ENCODE measurements around the gene PCK2.
"Not testable (repeated sequence)": the region's sequence is repeated elsewhere in the genome, so short reads cannot be mapped to it uniquely, and the experiment has no call there.

PCK2 gene

DNA sequence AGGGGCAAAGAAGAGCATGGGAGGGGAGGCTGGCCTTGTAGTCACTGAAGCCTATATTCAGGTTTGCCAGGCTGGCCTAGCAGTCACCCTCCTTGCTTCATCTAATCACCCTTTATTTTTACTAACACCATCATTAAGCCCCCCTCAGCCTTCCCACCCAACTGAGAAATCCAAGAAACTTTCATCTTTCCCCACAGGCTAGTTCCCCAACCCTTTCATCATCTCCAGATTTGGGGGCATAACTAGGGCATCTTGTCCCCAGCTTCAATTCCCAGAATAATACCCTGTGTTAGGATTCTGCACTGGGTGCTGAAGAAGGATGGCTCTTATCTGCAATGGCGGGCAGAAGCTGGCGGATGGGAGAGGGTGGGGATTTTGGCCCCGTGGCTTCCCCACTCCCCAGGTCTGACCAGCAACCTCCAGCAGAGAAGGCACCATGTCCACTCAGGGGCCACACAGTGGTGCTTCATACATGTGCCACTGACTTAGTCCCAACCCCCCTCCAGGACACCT is 6.9 kb downstream of the PCK2 start:
- TF ChIP-seq, protein P1, sequence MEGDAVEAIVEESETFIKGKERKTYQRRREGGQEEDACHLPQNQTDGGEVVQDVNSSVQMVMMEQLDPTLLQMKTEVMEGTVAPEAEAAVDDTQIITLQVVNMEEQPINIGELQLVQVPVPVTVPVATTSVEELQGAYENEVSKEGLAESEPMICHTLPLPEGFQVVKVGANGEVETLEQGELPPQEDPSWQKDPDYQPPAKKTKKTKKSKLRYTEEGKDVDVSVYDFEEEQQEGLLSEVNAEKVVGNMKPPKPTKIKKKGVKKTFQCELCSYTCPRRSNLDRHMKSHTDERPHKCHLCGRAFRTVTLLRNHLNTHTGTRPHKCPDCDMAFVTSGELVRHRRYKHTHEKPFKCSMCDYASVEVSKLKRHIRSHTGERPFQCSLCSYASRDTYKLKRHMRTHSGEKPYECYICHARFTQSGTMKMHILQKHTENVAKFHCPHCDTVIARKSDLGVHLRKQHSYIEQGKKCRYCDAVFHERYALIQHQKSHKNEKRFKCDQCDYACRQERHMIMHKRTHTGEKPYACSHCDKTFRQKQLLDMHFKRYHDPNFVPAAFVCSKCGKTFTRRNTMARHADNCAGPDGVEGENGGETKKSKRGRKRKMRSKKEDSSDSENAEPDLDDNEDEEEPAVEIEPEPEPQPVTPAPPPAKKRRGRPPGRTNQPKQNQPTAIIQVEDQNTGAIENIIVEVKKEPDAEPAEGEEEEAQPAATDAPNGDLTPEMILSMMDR (IDR thresholded peaks at IDR 0.05; ENCODE audit: low read depth, low read length): no peak
- DNase-seq (ENCODE audit: extremely low read depth, low read depth): no peak

DNA sequence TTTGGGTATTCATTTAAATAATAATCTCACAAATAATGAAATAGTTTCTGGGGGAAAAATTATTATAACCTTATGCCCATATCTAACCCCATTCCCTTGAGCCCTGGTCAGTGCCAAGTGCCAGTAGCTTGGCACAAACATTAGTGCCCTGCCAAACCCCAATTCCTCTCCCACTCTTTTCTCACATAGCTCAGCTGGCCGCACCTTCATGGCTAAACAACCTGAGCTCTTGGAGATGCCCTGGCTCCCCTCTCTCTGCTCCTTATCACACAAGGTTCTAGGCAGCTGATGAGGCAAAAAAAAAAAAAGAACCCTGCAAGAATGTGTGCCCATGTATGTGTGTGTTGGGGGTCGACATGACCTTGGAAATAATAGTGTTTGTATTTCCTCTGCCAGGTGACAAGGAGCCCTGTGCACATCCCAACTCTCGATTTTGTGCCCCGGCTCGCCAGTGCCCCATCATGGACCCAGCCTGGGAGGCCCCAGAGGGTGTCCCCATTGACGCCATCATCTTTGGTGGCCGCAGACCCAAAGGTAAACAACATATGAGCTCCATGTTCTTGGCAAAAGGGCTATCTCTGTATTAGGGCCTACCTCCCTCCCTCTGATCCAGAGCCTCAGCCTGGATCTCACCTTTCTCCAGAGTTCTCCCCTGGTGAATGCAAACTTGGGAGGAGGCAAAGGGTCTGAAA is 8.4 kb downstream of the PCK2 start:
- DNase-seq (ENCODE audit: extremely low read depth, low read depth): no peak
- TF ChIP-seq, protein P1 (IDR thresholded peaks at IDR 0.05; ENCODE audit: low read depth, low read length): no peak

DNA sequence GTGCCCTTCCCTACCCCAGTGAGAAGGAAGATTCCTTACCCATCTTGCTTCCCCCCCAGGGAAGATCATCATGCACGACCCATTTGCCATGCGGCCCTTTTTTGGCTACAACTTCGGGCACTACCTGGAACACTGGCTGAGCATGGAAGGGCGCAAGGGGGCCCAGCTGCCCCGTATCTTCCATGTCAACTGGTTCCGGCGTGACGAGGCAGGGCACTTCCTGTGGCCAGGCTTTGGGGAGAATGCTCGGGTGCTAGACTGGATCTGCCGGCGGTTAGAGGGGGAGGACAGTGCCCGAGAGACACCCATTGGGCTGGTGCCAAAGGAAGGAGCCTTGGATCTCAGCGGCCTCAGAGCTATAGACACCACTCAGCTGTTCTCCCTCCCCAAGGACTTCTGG is 9.3 kb downstream of the PCK2 start:
- DNase-seq (ENCODE audit: extremely low read depth, low read depth): no peak
- TF ChIP-seq, protein P1 (IDR thresholded peaks at IDR 0.05; ENCODE audit: low read depth, low read length): no peak

DNA sequence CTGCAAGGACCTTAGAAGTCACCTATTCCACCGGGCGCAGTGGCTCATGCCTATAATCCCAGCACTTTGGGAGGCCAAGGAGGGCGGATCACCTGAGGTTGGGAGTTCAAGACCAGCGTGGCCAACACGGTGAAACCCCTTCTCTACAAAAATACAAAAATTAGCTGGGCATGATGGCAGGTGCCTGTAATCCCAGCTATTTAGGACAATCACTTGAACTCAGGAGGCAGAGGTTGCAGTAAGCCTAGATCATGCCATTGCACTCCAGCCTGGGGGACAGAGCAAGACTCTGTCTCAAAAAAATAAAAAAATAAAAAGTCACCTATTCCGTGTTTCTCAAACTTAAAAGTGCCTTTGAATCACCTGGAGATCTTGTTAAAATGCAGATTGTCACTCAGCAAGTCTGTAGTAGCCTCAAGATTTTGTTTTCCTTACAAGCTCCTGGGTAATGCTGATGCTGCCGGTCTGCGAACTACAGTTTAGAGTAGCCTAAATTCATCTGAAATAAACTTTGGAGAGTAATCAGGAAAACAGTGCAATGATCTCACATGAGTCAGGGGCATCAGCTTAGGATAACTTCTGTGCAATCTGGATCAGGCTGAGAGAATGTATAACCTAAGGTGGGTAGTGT is 11.6 kb downstream of the PCK2 start:
- DNase-seq (ENCODE audit: extremely low read depth, low read depth): not testable (repeated sequence)

DNA sequence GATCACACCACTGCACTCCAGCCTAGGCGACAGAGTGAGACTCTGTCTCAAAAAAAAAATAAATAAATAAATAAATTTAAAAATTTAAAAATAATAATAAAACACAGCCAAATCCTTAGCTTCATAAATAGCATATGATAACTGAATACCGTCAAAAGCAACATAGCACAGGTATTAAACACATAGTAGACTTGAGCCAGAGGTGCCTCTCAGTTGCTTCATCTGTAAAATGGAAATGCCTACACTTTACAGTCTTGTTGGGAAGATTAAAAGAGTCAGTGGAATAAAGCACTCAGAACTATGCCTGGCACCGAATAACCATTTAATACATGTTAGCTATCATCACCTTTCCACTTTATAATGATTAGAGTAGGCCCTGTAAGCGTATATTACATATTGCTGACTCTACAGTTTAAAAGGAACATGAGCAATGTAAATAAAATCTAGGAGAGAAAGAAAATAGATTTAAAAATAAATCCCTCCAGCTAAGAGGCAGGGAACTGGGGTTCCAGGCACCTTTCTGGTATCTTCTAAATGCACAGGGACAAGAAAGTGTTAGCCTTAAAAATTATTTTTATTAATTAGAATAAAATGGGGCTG is 12.7 kb downstream of the PCK2 start:
- TF ChIP-seq, protein P1 (IDR thresholded peaks at IDR 0.05; ENCODE audit: low read depth, low read length): no peak
- no peak for DNase-seq (ENCODE audit: extremely low read depth, low read depth)

DNA sequence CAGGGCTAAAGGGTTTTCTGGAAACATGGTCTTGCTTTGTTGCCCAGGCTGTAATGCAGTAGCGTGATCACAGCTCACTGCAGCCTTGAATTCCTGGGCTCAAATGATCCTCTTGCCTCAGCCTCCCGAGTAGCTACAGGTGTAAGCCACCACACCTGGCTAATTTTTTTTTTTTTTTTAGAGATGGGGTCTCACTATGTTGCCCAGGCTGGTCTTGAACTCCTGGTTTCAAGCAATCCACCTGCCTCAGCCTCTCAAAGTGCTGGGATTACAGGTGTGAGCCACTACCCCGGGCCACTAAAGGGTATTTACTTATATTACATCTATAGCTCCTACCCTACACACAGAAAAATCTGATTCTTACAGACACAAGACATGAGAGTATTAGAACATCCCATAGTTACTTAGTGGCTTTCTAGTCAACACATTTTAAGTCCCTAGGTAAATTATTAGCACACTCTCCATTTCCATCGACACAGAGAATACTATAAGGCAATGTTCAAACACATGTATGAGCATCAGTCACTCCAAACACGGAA is 14.3 kb downstream of the PCK2 start:
- no peak for DNase-seq (ENCODE audit: extremely low read depth, low read depth)
- TF ChIP-seq, protein P1 (IDR thresholded peaks at IDR 0.05; ENCODE audit: low read depth, low read length): no peak

DNA sequence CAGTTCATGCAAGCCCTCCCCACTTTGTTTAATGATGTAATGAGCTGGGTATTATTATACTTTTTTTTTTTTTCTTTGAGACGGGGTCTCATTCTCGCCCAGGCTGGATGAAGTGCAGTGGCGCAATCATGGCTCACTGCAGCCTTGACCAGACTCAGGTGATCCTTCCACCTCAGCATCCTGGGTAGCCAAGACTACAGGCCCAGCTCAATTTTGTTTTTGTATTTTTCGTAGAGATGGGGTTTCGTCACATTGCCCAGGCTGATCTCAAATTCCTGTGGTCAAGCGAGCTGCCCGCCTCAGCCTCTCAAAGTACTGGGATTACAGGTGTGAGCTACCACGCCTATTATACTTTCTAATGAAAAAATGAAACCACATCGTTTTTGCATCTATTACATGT is 15.9 kb downstream of the PCK2 start:
- no peak for DNase-seq (ENCODE audit: extremely low read depth, low read depth)
- TF ChIP-seq, protein P1 (IDR thresholded peaks at IDR 0.05; ENCODE audit: low read depth, low read length): no peak

Data from AG09319 (cell line).